T follicular helper cell (primary cell): ENCODE measurements around the gene DARS2.
"Not testable (repeated sequence)": the region's sequence is repeated elsewhere in the genome, so short reads cannot be mapped to it uniquely, and the experiment has no call there.

ENCODE experiments used
- DNase-seq: peaks from one replicate; pipeline ENCODE4 v3.0.0-alpha.2; 2020; ENCODE audit warnings: low read depth
- total RNA-seq, 2 experiments: gene quantifications; one replicate each; lab custom pipeline; 2026; lab: John Stamatoyannopoulos, UW

Gene DARS2, protein sequence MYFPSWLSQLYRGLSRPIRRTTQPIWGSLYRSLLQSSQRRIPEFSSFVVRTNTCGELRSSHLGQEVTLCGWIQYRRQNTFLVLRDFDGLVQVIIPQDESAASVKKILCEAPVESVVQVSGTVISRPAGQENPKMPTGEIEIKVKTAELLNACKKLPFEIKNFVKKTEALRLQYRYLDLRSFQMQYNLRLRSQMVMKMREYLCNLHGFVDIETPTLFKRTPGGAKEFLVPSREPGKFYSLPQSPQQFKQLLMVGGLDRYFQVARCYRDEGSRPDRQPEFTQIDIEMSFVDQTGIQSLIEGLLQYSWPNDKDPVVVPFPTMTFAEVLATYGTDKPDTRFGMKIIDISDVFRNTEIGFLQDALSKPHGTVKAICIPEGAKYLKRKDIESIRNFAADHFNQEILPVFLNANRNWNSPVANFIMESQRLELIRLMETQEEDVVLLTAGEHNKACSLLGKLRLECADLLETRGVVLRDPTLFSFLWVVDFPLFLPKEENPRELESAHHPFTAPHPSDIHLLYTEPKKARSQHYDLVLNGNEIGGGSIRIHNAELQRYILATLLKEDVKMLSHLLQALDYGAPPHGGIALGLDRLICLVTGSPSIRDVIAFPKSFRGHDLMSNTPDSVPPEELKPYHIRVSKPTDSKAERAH
- 30.5 to 51.5 reads per million in 2 experiments for total RNA-seq

DNA sequence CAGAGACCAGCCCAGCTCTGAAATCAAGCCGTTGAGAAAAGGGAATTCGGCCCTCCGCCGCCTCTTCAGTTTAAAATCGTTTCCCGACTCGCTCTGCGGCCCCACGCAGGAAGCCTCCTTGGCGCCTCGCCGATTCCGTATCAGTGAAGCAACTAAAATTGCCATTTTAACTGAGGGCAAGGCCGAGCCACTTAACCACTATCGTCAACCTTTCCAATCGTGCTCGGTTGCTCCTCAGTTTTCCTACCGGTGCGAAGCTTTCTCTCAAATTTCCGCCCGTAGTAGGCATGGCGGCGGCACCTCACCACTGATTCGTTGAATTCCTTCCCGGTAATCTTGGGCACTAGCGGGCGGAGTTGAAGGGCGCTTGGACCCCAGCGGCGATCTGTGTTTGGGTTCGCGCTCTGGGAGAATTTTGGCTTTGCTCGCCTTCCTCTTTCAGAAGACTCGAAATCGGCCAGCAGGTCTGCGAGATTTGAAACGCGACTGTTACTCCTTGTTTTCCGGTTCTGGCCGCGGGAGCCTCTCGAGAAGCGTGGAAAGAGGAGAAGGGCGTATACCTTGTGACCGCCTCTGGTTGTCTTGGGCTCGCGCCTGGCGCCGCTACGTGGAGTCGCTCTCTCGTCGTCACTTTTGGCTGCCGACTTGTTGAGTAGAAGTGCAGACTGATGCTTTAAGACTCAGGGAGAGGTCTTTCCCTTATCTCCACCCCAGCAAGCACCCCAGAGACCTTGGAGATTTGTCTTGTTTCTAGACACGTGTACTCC is at the start of gene DARS2, which contains the start of gene CENPL:
DARS2 (plus strand) TSS at position 359 of the 767 bp plus-strand sequence. CDS start 557 bp downstream, outside the sequence.
CENPL (minus strand) TSS at position 569 of the 767 bp plus-strand sequence. CDS start 13,584 bp downstream, outside the sequence.
- DNase-seq, result peak; percentile 87

DNA sequence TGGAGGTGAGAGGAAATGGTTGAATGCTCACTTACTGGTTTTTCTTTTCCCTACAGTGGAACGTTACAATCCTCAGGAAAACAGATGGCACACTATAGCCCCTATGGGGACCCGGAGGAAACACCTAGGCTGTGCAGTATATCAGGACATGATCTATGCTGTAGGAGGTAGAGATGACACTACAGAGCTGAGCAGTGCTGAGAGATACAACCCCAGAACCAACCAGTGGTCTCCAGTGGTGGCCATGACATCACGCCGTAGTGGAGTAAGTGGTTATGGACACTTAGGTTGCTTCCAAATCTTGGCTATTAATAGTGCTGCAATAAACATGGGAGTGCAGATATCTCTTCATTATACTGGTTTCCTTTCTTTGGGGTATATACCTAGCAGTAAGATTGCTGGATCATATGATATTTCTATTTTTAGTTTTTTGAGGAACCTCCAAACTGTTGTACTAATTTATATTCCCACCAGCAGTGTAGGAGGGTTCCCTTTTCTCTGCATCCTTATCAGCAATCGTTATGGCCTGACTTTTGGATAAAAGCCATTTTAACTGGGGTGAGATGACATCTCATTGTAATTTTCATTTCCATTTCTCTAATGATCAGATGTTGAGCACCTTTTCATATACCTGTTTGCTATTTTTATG is 48.8 kb upstream of the DARS2 start:
- DNase-seq, result no peak

DNA sequence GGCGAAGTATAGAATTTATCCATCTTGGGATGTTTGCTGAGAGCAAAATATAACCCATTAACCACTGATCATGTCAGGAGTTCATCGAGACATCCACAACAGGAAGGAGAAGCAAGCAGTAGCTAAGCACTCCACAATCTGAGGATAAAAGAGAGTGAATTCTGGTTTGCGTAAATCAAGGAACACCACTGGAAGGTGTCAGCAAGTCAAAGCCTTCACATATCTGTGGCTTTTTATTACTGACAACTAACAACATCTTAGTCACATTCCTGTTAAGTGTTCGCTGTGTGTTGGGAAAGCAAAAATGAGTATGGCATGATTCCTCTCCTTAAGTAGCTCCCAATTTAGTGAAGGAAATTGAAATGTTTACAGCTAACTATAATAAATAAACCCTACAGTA is 44.5 kb upstream of the DARS2 start:
- no peak for DNase-seq

DNA sequence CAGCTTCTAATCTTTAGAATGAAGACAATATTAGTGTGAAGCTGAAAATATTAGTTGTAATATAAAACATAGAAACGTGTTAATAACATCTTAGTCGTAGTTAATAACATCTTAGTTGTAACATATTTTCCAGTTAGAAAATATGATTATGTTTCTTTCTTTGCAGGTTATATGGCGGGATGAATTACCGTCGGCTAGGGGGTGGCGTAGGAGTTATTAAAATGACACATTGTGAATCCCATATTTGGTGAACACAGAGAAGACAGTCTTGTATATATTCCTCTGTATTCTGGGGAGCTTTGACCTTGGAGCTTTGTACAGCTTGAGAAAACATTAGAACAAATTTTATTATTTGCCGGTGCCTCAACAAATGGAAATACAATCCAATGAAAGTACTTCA is 39.5 kb upstream of the DARS2 start:
- DNase-seq, result no peak

DNA sequence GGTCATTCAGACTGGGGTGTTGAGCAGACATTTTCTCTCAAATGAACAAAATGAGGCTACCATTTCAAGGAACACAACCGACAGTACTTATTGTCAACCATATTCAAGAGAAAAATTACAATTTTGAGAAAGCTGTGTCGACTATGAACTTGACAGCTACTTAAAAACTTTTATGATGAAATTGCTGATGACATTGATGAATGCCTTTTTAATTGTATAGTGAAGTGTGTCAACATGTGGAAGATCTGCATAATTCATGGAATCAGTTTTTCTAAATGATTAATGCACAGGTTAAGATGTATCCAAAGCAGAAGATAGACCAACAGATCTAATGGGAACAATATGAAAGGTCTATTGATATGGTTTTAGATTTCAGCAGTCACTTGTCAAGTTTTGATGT is 34.6 kb upstream of the DARS2 start:
- no peak for DNase-seq

DNA sequence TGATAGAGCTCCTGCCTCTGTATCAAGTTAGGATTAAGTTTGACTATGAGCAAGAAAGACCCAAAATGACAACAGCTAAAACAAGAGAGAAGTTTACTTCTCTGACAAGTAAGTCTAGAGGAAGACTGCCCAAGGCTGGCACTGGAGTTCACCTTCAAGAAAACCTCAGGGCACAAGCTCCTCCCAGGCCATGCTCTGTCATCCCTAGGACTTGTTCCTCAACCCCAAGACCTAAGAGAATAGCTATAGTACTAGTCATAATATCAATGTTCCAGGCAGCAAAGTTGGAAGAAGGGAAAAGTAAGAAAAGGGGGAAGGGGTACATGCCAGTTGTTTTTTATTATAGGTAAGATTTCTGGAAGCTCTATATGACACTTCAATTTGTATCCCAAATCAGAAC is 26.4 kb upstream of the DARS2 start:
- DNase-seq, result no peak

DNA sequence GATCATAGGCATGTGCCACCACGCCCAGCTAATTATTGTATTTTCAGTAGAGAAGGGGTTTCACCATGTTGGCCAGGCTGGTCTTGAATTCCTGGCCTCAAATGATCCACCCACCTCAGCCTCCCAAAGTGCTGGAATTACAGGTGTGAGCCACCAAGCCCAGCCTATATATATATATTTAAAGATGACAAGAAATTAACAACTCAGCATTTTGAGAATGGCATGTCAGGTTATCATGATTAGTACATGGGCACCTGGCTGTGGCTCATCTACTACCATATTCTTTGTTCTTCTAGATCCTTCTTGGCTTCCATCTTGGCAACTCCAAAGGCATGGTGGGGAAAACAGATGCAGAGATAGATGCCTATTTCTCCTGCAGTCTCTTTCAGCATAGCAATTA is 24.5 kb upstream of the DARS2 start:
- DNase-seq, result not testable (repeated sequence)

DNA sequence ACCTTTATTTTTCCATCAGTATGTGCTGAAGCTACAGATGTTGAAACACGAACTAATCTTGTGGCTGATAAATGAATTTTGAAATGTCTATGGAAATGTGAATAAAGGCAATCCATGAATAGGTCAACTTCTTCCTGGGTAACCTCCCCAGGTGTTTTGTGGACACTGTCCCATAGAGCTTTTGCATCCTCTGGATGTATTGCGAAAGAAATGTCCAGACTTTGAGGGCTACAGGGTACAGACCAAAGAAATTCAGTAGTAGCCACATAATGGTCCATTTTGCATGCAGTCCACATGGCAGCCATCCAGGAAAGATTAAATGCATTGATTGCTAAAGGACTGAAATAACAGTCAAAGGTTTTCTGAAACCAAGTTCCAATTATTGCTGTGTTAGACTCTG is 21.5 kb upstream of the DARS2 start:
- no peak for DNase-seq

DNA sequence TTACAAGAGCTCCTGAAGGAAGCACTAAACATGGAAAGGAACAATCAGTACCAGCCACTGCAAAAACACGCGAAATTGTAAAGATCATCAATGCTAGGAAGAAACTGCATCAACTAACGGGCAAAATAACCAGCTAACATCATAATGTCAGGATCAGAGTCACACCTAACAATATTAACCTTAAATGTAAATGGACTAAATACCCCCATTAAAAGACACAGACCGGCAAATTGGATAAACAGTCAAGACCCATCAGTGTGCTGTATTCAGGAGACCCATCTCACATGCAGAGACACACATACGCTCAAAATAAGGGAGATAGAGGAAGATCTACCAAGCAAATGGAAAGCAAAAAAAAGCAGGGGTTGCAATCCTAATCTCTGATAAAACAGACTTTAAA is 10.8 kb upstream of the DARS2 start:
- not testable (repeated sequence) for DNase-seq

DNA sequence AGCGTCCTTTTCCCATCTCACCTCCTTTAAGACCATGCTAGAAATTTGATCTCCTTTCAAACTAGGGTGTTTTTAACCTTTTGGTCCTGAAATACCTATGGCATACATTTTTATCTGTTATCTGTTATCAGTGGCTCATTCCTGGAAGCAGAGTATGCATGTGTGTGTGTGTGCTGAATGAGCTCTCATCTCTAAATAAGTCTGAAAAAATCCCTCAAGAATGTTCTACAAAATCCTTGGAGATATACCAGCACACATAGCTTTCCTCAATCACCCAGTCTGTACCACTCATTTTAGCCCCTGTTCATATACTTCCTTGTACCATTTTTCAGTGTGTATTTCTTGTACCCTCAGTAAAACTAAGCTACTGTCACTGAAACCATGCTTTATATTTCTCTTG is 6.0 kb upstream of the DARS2 start:
- no peak for DNase-seq

DNA sequence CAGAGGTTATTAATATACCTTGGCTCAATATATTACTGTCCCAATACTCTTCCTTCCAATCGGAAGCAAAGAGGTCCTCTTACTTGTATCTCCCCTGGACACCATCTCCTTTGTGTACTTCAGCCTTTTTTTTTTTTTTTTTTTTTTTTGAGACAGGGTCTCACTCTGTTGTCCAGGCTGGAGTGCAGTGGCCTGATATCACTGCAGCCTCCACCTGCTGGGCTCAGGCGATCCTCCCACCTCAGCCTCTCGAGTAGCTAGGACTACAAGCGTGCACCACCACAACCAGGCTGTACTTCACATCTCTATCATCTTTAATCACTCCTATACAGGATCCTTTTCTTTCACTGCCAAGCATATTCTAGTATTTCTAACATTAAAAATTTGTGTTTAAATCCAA is 2.8 kb upstream of the DARS2 start:
- DNase-seq, result no peak

DNA sequence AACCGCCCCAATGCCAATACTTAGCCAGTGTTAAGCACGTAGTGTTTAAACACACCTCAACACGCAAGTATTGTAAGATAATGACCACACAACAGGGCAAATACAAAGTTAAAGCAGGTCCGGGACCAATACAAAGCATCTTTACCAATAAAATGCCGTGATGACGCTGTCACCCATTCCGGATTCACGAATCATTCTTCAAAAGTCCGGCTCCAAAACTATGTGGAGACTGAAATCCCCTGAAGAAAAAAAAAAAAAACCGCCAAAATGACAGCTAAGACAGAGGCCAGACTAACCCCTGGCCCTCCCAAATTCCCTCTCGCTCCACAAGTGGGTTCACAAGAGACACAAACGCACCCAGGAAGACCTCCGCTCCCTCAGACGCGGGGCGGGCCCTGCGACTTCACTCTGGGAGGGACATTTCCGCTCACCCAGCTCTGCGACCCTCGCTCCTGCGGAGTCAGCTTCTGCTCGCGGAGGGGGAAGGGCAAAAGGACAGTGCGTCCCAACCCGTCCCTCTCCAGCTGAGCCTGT is 625 bp upstream of the DARS2 start:
- DNase-seq, result no peak

DNA sequence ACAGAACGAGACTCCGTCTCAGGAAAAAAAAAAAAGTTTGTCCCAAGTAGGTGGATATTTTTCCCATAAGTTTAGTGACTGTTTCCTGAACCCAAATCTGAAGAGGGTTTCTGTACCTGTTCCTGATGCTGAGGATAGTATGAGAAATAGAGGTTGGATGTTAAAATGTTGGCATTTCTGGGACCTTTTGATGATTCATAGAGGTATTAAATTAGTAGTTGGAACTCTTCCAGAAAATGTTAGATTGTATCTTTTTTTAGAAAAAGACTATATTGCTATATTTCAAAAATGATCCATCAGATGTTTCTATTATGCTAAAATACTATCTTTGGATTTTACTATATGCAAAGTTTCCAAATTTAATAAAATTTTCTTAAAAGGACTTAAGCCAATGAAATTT is 3.1 kb downstream of the DARS2 start:
- no peak for DNase-seq

DNA sequence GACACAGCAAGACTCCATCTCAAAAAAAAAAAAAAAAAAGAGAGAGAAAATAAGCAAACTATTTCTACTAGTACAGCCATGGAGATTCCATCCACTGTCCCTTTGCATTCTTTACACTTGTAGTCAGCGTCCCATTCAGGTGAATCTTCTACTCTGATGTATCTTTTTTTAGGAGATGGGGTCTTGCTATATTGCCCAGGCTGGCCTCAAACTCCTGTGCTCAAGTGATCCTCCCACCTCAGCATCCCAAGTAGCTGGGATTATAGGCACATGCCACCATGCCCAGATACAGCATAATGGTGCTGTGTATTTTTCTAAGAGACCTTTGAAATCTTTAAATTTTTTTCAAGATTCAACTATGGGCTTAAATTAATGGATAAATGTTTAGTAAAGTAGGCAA is 8.3 kb downstream of the DARS2 start:
- DNase-seq, result no peak

DNA sequence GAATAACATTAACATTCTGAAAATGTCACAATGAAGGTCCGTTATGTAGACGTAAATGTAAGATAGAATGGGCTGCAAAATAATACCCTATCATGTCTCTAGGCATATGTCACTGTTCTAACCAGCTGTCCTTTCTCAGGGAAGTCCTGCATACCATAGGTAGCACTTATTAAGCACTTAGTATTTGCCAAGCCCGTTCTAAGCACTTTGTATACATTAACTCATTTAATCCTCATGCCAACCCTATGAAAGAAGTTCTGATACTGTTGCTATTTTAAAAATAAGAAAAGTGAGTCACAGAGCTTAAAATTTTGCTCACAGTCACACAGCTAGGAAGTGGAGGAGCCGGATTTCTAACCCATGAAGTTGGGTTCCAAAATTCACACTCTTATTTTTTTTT is 27.6 kb downstream of the DARS2 start:
- DNase-seq, result no peak

DNA sequence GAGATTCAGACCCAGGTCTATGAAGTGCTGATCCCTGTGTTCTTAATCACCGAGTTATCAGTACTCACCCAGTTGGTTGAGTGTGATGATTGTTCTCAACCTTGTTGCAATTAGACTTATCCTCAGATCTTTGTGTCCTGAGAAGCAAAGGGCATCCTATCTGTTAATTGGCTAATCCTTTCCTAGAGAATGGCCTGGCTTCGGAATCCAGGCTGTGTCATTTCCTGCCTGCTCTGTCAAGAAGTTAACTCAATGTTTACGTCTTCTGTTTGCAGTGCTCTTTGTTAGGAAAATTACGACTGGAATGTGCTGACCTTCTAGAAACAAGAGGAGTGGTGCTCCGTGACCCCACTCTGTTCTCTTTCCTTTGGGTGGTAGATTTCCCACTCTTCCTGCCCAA is 28.6 kb downstream of the DARS2 start:
- DNase-seq, result no peak

DNA sequence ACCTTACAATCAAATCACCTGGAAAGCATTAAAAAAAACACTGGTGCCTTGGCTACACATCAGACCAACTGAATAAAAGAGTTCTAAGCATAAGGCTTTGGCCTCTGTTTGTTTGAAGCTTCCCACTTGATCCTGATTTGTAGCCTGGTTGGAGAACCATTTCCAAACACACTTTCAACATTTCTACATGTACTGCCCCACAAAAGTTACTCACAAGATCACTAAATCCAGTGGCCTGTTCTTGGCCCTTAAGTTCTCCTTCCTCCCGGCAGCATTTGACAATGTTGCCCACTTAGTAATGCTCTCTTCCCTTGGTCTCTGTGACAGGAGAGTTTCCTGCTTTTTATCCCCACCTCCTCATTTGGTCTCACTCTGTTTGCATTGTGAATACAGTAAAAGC is 31.5 kb downstream of the DARS2 start:
- no peak for DNase-seq

DNA sequence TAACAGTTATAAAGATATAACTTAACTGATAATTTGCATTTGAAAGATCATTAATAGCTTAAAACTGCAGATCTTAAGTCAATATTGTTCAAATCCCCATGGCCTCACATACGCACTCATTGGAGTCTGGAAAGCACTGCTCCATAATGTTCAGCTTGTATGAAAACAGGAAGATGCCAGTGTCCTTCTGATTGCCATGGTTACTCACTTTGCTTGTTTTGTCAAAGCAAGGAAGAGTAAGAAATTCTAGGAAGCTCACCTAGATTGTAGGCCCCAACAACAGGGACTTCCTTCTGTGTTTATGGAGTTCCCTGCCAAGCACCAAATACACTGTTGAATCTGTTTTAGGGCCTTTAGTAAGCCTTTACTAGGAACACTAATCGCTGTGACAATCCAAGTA is 32.4 kb downstream of the DARS2 start:
- DNase-seq, result no peak

DNA sequence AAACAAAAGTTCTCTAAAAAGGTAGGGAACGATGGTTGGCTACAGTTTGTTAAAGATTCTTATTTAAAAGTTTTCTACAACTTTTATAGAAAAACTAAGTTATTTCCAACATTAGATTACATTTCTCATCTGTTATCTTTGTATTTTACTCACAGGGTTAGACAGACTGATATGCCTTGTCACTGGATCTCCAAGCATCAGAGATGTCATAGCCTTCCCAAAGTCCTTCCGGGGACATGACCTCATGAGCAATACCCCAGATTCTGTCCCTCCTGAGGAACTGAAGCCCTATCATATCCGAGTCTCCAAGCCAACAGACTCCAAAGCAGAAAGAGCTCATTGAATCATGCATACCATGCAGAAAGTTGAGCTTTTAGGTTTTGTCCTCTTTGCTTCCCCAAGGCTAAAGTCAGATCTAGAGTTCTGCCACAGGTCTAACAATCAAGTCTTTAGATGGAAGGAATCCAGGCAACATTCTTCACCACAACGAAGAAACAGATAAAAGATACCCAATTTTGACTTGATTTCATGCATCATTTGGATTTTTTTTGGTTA is 33.0 kb downstream of the DARS2 start:
- DNase-seq, result no peak

DNA sequence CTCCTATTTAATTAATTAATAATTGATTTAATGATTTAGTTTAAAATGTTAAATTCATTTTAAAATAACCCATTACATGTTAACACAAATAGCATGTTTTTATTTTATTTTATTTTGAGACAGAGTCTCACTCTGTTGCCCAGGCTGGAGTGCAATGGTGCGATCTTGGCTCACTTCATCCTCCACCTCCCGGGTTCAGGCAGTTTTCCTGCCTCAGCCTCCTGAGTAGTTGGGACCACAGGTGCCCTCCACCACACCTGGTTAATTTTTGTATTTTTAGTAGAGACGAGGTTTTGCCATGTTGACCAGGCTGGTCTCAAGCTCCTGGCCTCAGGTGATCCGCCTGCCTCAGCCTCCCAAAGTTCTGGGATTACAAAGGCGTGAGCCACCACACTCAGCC is 35.1 kb downstream of the DARS2 start:
- DNase-seq, result not testable (repeated sequence)

DNA sequence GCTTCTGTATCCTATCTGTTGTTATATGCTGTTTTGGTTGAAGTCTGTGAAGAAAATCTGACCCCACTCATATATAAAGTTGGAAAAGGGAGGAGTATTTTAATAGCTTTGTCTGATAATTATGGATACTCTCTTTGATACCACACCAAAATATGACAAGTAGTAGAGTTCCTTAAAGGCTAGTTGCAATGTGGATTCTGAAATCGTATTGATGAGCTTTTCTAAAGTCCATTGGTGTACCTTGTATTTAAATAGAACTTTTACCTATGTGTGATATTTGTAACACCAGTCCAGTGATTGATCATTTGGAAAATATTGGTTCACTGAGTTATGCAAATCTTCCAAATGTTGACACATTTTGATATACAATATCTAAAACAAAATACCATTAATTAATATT is 35.6 kb downstream of the DARS2 start:
- no peak for DNase-seq

DNA sequence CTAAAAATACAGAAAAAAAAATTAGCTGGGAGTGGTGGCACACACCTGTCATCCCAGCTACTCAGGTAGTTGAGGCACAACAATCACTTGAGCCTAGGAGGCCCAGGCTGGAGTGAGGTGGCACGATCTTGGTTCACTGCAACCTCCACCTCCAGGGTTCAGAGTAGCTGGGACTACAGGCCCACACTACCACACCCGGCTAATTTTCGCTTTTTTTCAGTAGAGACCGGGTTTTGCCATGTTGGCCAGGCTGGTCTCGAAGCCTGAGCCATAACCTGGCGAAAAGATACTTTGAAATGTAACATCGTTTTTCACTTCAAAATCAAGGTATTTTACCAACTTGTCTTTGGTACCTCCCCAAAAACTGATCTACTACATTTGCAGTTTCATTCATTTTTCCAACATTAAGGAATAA is 37.3 kb downstream of the DARS2 start:
- no peak for DNase-seq
